GM12873 (cell line): ENCODE data around the gene AGT.

Experiments used
- CTCF ChIP-seq: IDR thresholded peaks from 2 replicates; pipeline ENCODE4 v1.5.1; 2012; ENCODE audit warnings: low read depth, mild to moderate bottlenecking, moderate library complexity, low read length, control low read depth; ENCODE audit not compliant: insufficient read depth; ENCODE audit errors: missing control alignments

The AGT gene

GRCh38 chr1:230661976-230662375 lies 51.9 kb downstream of the AGT start:
- TF ChIP-seq CTCF, result no peak

- no peak for TF ChIP-seq CTCF
These were observed 55.2 kb downstream of the AGT start for GRCh38 chr1:230658691-230659090.
